A549 (cell line): ENCODE data around the gene HS6ST2.

Experiments used
- CEBPB ChIP-seq, 2 experiments: fragments of >200 bp in 1 of 2; sonication (Bioruptor Twin) in 1 of 2; formaldehyde crosslinking in 1 of 2; IDR thresholded peaks; 2 replicates each; pipeline ENCODE4 v1.6.1; 2012 to 2016
- CTCF ChIP-seq: fragments of >200 bp; sonication (Bioruptor Twin); formaldehyde crosslinking; IDR thresholded peaks from 3 replicates; pipeline ENCODE4 v1.5.1; 2016
- ESRRA ChIP-seq: fragments of 150-350 bp; IDR thresholded peaks from 2 replicates; pipeline ENCODE4 v1.6.1; 2014; ENCODE audit warnings: mild to moderate bottlenecking, low read length, borderline replicate concordance
- MAFK ChIP-seq: fragments of 450-650 bp; IDR thresholded peaks from 2 replicates; pipeline ENCODE4 v1.6.1; 2014; ENCODE audit not compliant: partially characterized antibody
- MAZ ChIP-seq: fragments of 150-350 bp; IDR thresholded peaks from 2 replicates; pipeline ENCODE4 v1.6.1; 2014; ENCODE audit warnings: antibody characterized with exemption, low read depth, low read length, borderline replicate concordance
- POLR2A ChIP-seq: IDR thresholded peaks from 2 replicates; pipeline ENCODE4 v1.6.1; 2012; ENCODE audit warnings: mild to moderate bottlenecking, low read length
- RFX5 ChIP-seq: fragments of 450-650 bp; IDR thresholded peaks from 2 replicates; pipeline ENCODE4 v1.7.1; 2014; ENCODE audit warnings: antibody characterized with exemption, mild to moderate bottlenecking, moderate library complexity
- ZC3H11A ChIP-seq: fragments of 450-650 bp; IDR thresholded peaks from 2 replicates; pipeline ENCODE4 v1.6.1; 2014; ENCODE audit warnings: antibody characterized with exemption, mild to moderate bottlenecking
- TF ChIP-seq, protein P1 (sequence below): fragments of 450-650 bp; IDR thresholded peaks from 2 replicates; pipeline ENCODE4 v1.6.1; 2014; ENCODE audit warnings: antibody characterized with exemption
- TF ChIP-seq, protein P2 (sequence below): fragments of >200 bp; sonication (Bioruptor Twin); formaldehyde crosslinking; IDR thresholded peaks from 3 replicates; pipeline ENCODE4 v1.6.1; 2016

- TF ChIP-seq POLR2A (no peak), CTCF (no peak), CEBPB (IDR thresholded peaks at IDR 0.05) (no peak), MAFK (no peak), MAZ (no peak), RFX5 (no peak), ESRRA (no peak), ZC3H11A (no peak)
- TF ChIP-seq, protein P1, sequence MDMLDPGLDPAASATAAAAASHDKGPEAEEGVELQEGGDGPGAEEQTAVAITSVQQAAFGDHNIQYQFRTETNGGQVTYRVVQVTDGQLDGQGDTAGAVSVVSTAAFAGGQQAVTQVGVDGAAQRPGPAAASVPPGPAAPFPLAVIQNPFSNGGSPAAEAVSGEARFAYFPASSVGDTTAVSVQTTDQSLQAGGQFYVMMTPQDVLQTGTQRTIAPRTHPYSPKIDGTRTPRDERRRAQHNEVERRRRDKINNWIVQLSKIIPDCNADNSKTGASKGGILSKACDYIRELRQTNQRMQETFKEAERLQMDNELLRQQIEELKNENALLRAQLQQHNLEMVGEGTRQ: no peak
- TF ChIP-seq, protein P2, sequence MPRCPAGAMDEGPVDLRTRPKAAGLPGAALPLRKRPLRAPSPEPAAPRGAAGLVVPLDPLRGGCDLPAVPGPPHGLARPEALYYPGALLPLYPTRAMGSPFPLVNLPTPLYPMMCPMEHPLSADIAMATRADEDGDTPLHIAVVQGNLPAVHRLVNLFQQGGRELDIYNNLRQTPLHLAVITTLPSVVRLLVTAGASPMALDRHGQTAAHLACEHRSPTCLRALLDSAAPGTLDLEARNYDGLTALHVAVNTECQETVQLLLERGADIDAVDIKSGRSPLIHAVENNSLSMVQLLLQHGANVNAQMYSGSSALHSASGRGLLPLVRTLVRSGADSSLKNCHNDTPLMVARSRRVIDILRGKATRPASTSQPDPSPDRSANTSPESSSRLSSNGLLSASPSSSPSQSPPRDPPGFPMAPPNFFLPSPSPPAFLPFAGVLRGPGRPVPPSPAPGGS: no peak
Measured at GRCh38 chrX:132592880-132593279, 365.5 kb downstream of the HS6ST2 start.
